Osteocyte (in vitro differentiated cells): ENCODE data around the gene TSPAN31. TPM values are rescaled to one million over a fixed set of nuclear protein-coding genes. Genes with fewer than 3 reads are reported as not detected.

Source experiments
- DNase-seq: peaks from one replicate; pipeline ENCODE4 v3.0.0; 2021; ENCODE audit warnings: mixed read lengths; ENCODE audit not compliant: unreplicated experiment; ENCODE audit errors: extremely low spot score
- H3K27ac Mint-ChIP-seq: one replicate; pipeline ENCODE4 v1.8.0; 2021; ENCODE audit warnings: mild to moderate bottlenecking, mixed read lengths; ENCODE audit not compliant: unreplicated experiment
- H3K27me3 Mint-ChIP-seq: one replicate; pipeline ENCODE4 v1.8.0; 2021; ENCODE audit warnings: mixed read lengths; ENCODE audit not compliant: unreplicated experiment
- H3K36me3 Mint-ChIP-seq: one replicate; pipeline ENCODE4 v1.8.0; 2021; ENCODE audit warnings: mixed read lengths; ENCODE audit not compliant: unreplicated experiment
- H3K4me1 Mint-ChIP-seq: one replicate; pipeline ENCODE4 v1.8.0; 2021; ENCODE audit warnings: mixed read lengths; ENCODE audit not compliant: unreplicated experiment
- H3K4me3 Mint-ChIP-seq: one replicate; pipeline ENCODE4 v1.8.0; 2021; ENCODE audit warnings: mild to moderate bottlenecking, moderate library complexity, mixed read lengths; ENCODE audit not compliant: unreplicated experiment
- H3K9me3 Mint-ChIP-seq: one replicate; pipeline ENCODE4 v1.8.0; 2021; ENCODE audit warnings: mixed read lengths; ENCODE audit not compliant: unreplicated experiment
- total RNA-seq: library from RNA; stranded (reverse); gene quantifications from 2 replicates; pipeline ENCODE4 v1.2.1, GENCODE V29; 2021
- TF ChIP-seq, protein P1 (sequence below): fragments of 200-600 bp; sonication (generic); IDR thresholded peaks from 2 replicates; pipeline ENCODE4 v1.5.0; 2021; ENCODE audit warnings: antibody characterized with exemption, mild to moderate bottlenecking, moderate library complexity

The TSPAN31 gene
- total RNA-seq, 1 donor from 2014 or later = 36.2 TPM

- Mint-ChIP-seq H3K4me3 (no peak overlapping the region), H3K4me1 (peaks cover 12% of the 10 kb centered on the region), H3K27ac (no peak overlapping the region), H3K36me3 (peaks cover 11% of the 10 kb centered on the region), H3K9me3 (no peaks in the 10 kb centered on the region), H3K27me3 (no peaks in the 10 kb centered on the region)
- TF ChIP-seq, protein P1, sequence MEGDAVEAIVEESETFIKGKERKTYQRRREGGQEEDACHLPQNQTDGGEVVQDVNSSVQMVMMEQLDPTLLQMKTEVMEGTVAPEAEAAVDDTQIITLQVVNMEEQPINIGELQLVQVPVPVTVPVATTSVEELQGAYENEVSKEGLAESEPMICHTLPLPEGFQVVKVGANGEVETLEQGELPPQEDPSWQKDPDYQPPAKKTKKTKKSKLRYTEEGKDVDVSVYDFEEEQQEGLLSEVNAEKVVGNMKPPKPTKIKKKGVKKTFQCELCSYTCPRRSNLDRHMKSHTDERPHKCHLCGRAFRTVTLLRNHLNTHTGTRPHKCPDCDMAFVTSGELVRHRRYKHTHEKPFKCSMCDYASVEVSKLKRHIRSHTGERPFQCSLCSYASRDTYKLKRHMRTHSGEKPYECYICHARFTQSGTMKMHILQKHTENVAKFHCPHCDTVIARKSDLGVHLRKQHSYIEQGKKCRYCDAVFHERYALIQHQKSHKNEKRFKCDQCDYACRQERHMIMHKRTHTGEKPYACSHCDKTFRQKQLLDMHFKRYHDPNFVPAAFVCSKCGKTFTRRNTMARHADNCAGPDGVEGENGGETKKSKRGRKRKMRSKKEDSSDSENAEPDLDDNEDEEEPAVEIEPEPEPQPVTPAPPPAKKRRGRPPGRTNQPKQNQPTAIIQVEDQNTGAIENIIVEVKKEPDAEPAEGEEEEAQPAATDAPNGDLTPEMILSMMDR = no peak
- no peak for DNase-seq
Measured at GRCh38 chr12:57780284-57780897, 35.6 kb downstream of the TSPAN31 start.

DNA sequence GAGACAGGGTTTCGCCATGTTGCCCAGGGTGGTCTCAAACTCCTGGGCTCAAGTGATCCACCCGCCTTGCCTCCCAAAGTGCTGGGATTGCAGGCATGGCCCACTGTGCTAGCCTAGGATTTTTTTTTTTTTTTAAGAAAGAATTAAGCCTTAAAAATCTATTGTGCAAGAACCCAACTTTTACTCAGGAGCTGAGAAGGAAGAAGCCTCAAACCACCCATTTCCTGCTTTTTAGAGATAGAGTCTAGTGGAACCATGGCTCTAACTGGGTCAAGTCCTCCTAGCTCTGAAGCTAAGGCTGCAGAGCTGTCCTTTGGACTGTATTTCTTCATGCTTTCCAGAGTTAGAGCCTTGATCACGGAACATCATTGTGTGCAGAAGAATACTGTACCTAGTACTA is 36.4 kb downstream of the TSPAN31 start:
- DNase-seq = no peak
- Mint-ChIP-seq H3K36me3 (peaks cover 6% of the 10 kb centered on the region), H3K27me3 (no peaks in the 10 kb centered on the region), H3K4me1 (peaks cover 12% of the 10 kb centered on the region), H3K27ac (no peak overlapping the region), H3K4me3 (no peak overlapping the region), H3K9me3 (no peaks in the 10 kb centered on the region)
- TF ChIP-seq, protein P1 = no peak

- no peak overlapping the region for H3K27ac Mint-ChIP-seq
Measured at GRCh38 chr12:57781801-57782200, 37.0 kb downstream of the TSPAN31 start.

GRCh38 chr12:57782243-57782607 is 37.4 kb downstream of the TSPAN31 start:
- H3K27ac Mint-ChIP-seq = no peak overlapping the region
- peaks cover 12% of the 10 kb centered on the region for H3K4me1 Mint-ChIP-seq
- no peaks in the 10 kb centered on the region for H3K27me3 Mint-ChIP-seq
- TF ChIP-seq, protein P1 = no peak
- H3K9me3 Mint-ChIP-seq = no peaks in the 10 kb centered on the region
- H3K4me3 Mint-ChIP-seq = peak overlapping the region; percentile 97
- no peak for DNase-seq
- peaks cover 8% of the 10 kb centered on the region for H3K36me3 Mint-ChIP-seq

More at GRCh38 chr12:57781801-57782200, 37.0 kb downstream of the TSPAN31 start:
- TF ChIP-seq, protein P1 = no peak
- no peak for DNase-seq
- H3K36me3 Mint-ChIP-seq = peaks cover 9% of the 10 kb centered on the region
- no peaks in the 10 kb centered on the region for H3K9me3 Mint-ChIP-seq
- H3K27me3 Mint-ChIP-seq = no peaks in the 10 kb centered on the region
- no peak overlapping the region for H3K4me3 Mint-ChIP-seq
- H3K4me1 Mint-ChIP-seq = peaks cover 12% of the 10 kb centered on the region

- H3K27ac Mint-ChIP-seq = peak within 1 kb of the TSS; percentile 90
- peaks cover 7% of the 10 kb centered on the region for H3K36me3 Mint-ChIP-seq
- peak; percentile 97 for DNase-seq
- H3K27me3 Mint-ChIP-seq = no peaks in the 10 kb centered on the region
- H3K4me1 Mint-ChIP-seq = peaks cover 12% of the 10 kb centered on the region
- TF ChIP-seq, protein P1 = peak; percentile 94
- H3K9me3 Mint-ChIP-seq = no peaks in the 10 kb centered on the region
- H3K4me3 Mint-ChIP-seq = peak within 1 kb of the TSS; percentile 97
Measured at GRCh38 chr12:57782608-57783465, 38.0 kb downstream of the TSPAN31 start, which contains the start of gene TSFM. TSS of gene TSFM (plus strand) at chr12:57782787. CDS start at chr12:57782802, 15 bp downstream.
